Activated CD4-positive, CD25-positive, alpha-beta regulatory T cell (primary cell): ENCODE results near the gene TNIP1.

ENCODE experiments used
- DNase-seq, 4 experiments: peaks; one replicate each; lab custom pipeline; 2025; lab: John Stamatoyannopoulos, UW

TNIP1 gene

GRCh38 chr5:151021746-151022145, 59.1 kb downstream of the TNIP1 start:
- DNase-seq = no peak

GRCh38 chr5:151020304-151021110, 60.3 kb downstream of the TNIP1 start, which contains the start of gene GPX3:
Gene GPX3 (plus strand): TSS chr5:151020591. CDS start chr5:151020655, 64 bp downstream.
- no peak for DNase-seq

GRCh38 chr5:151019331-151019730, 61.5 kb downstream of the TNIP1 start:
- no peak for DNase-seq

- no peak for DNase-seq
Measured at GRCh38 chr5:151018846-151019245, 62.0 kb downstream of the TNIP1 start.

GRCh38 chr5:151017897-151018296, 62.9 kb downstream of the TNIP1 start:
- no peak for DNase-seq

GRCh38 chr5:151016700-151017099, 64.1 kb downstream of the TNIP1 start:
- DNase-seq = no peak

GRCh38 chr5:151015974-151016587, 64.8 kb downstream of the TNIP1 start:
- no peak for DNase-seq

- no peak for DNase-seq
Measured at GRCh38 chr5:151014680-151015343, 66.0 kb downstream of the TNIP1 start.

GRCh38 chr5:151012862-151013261, 68.0 kb downstream of the TNIP1 start:
- no peak for DNase-seq

GRCh38 chr5:151008906-151009305, 71.9 kb downstream of the TNIP1 start:
- no peak for DNase-seq

- DNase-seq = no peak
Measured at GRCh38 chr5:151008210-151008491, 72.7 kb downstream of the TNIP1 start.

- no peak for DNase-seq
Measured at GRCh38 chr5:151007430-151008209, 73.2 kb downstream of the TNIP1 start.

GRCh38 chr5:151006704-151007334, 74.0 kb downstream of the TNIP1 start:
- DNase-seq = no peak

GRCh38 chr5:151005950-151006576, 74.8 kb downstream of the TNIP1 start:
- DNase-seq = no peak

- DNase-seq = no peak
Measured at GRCh38 chr5:151005187-151005949, 75.5 kb downstream of the TNIP1 start.

- no peak for DNase-seq
Measured at GRCh38 chr5:151004499-151004898, 76.3 kb downstream of the TNIP1 start.

GRCh38 chr5:151003503-151003860, 77.4 kb downstream of the TNIP1 start:
- no peak for DNase-seq

GRCh38 chr5:151002681-151003502, 77.9 kb downstream of the TNIP1 start:
- DNase-seq = no peak

- DNase-seq = no peak
Measured at GRCh38 chr5:151002250-151002649, 78.6 kb downstream of the TNIP1 start.

- no peak for DNase-seq
Measured at GRCh38 chr5:151001436-151001835, 79.4 kb downstream of the TNIP1 start.
